Spinal cord (tissue), 10 donors: Measurements from ENCODE around the gene NR6A1. TPM values are rescaled to one million over a fixed set of nuclear protein-coding genes. Genes with fewer than 3 reads are reported as not detected.

Source experiments
- DNase-seq, 6 donors: peaks; one replicate each; pipeline versions ENCODE4 v3.0.0 to v3.0.0-alpha.2; 2013 to 2015; ENCODE audit warnings: low spot score in 6 of 6, low read depth in 4 of 6
- H3K27ac ChIP-seq: one replicate; pipeline ENCODE4 v1.5.1; 2013; ENCODE audit warnings: low read depth, low read length, control low read depth
- H3K27me3 ChIP-seq: one replicate; pipeline ENCODE4 v1.6.1; 2013; ENCODE audit warnings: low read length; ENCODE audit not compliant: control insufficient read depth, insufficient read depth
- H3K36me3 ChIP-seq: one replicate; pipeline ENCODE4 v1.6.1; 2013; ENCODE audit warnings: low read length; ENCODE audit not compliant: control insufficient read depth, insufficient read depth
- H3K4me1 ChIP-seq: one replicate; pipeline ENCODE4 v1.6.1; 2013; ENCODE audit warnings: low read length; ENCODE audit not compliant: control insufficient read depth, insufficient read depth
- H3K4me3 ChIP-seq: one replicate; pipeline ENCODE4 v1.5.1; 2013; ENCODE audit warnings: low read depth, low read length, control low read depth
- H3K9me3 ChIP-seq: one replicate; pipeline ENCODE4 v1.6.1; 2013; ENCODE audit warnings: low read length; ENCODE audit not compliant: control insufficient read depth, insufficient read depth
- WGBS: methylation state at CpG from one replicate; pipeline ENCODE4 v1.1.5; 2013; ENCODE audit warnings: missing lambda C conversion rate; ENCODE audit not compliant: insufficient coverage; 5-methylcytosine and 5-hydroxymethylcytosine counted together
- polyA plus RNA-seq, 2 donors: library from polyadenylated mRNA; unstranded; fragments of 120-200 nt; gene quantifications; one replicate each; pipeline ENCODE4 v1.2.1, GENCODE V29; 2013; ENCODE audit not compliant: insufficient read length in 2 of 2
- total RNA-seq, 2 donors: library from RNA; depleted of rRNA in 1 of 2; stranded (reverse); fragments of 120-200 nt in 1 of 2; fragments of >200 nt in 1 of 2; gene quantifications; one replicate each; pipeline versions ENCODE4 v1.2.3 to v1.2.4, GENCODE V29; 2013 to 2014
- donor health status: healthy.

NR6A1 gene
- total and polyA plus RNA-seq, 4 donors: 2.8 to 5.8 (median 4.0) TPM

DNA sequence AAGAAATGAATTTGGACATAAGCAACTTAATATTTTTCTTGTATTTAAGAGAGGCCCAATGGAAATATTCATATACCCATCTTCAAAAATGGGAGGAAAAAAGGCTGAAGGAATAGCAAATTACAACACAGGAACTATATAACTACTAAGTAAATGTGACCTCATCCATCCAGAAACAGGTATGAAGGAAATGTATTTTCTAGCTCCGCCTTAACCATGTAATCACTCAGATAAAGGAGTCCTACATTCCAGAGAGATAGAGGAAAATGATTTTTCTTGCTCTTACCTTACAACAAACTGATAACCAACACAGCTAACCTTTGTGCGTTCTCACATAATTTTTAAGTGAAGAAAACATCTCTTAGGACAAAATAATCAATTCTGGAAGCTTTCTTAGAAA, 96.5 kb downstream of the NR6A1 start:
- no peak for DNase-seq
- Histone ChIP-seq H3K27ac (no peak overlapping the region), H3K9me3 (no peaks in the 10 kb centered on the region), H3K36me3 (no peaks in the 10 kb centered on the region), H3K4me1 (no peaks in the 10 kb centered on the region), H3K4me3 (no peak overlapping the region), H3K27me3 (no peaks in the 10 kb centered on the region)
- 100% methylated on average over 1 of the region's 2 CpGs for WGBS

GRCh38 chr9:124673063-124673462, 98.0 kb downstream of the NR6A1 start:
- H3K36me3 ChIP-seq: no peaks in the 10 kb centered on the region
- H3K9me3 ChIP-seq: no peaks in the 10 kb centered on the region
- H3K4me1 ChIP-seq: no peaks in the 10 kb centered on the region
- H3K4me3 ChIP-seq: no peak overlapping the region
- DNase-seq: no peak
- no peak overlapping the region for H3K27ac ChIP-seq
- no peaks in the 10 kb centered on the region for H3K27me3 ChIP-seq
- WGBS: 100% methylated on average over 1 of the region's 3 CpGs

- Histone ChIP-seq H3K9me3 (no peaks in the 10 kb centered on the region), H3K27me3 (no peaks in the 10 kb centered on the region), H3K27ac (no peak overlapping the region), H3K4me3 (no peak overlapping the region), H3K4me1 (no peaks in the 10 kb centered on the region), H3K36me3 (no peaks in the 10 kb centered on the region)
- WGBS: no CpG with 5 or more reads among the region's 6 CpGs
- DNase-seq: no peak
Measured at GRCh38 chr9:124671861-124672260, 99.2 kb downstream of the NR6A1 start.

- H3K36me3 ChIP-seq: no peaks in the 10 kb centered on the region
- no peak overlapping the region for H3K27ac ChIP-seq
- H3K4me3 ChIP-seq: no peak overlapping the region
- H3K4me1 ChIP-seq: no peaks in the 10 kb centered on the region
- no peak for DNase-seq
- H3K9me3 ChIP-seq: no peaks in the 10 kb centered on the region
- no peaks in the 10 kb centered on the region for H3K27me3 ChIP-seq
- WGBS: 80% methylated on average over 1 of the region's 5 CpGs
Measured at GRCh38 chr9:124666642-124667041, 104.5 kb downstream of the NR6A1 start.

- Histone ChIP-seq H3K9me3 (no peaks in the 10 kb centered on the region), H3K4me1 (peaks cover 4% of the 10 kb centered on the region), H3K27ac (no peak overlapping the region), H3K27me3 (no peaks in the 10 kb centered on the region), H3K4me3 (no peak overlapping the region), H3K36me3 (no peaks in the 10 kb centered on the region)
- no peak for DNase-seq
- no CpG with 5 or more reads among the region's 5 CpGs for WGBS
Measured at GRCh38 chr9:124665391-124666058, 105.6 kb downstream of the NR6A1 start.

- Histone ChIP-seq H3K27me3 (no peaks in the 10 kb centered on the region), H3K36me3 (no peaks in the 10 kb centered on the region), H3K4me3 (no peak overlapping the region), H3K27ac (no peak overlapping the region), H3K9me3 (no peaks in the 10 kb centered on the region), H3K4me1 (peaks cover 4% of the 10 kb centered on the region)
- WGBS: no CpG with 5 or more reads among the region's 2 CpGs
- DNase-seq: no peak
Measured at GRCh38 chr9:124664143-124664542, 107.0 kb downstream of the NR6A1 start.

DNA sequence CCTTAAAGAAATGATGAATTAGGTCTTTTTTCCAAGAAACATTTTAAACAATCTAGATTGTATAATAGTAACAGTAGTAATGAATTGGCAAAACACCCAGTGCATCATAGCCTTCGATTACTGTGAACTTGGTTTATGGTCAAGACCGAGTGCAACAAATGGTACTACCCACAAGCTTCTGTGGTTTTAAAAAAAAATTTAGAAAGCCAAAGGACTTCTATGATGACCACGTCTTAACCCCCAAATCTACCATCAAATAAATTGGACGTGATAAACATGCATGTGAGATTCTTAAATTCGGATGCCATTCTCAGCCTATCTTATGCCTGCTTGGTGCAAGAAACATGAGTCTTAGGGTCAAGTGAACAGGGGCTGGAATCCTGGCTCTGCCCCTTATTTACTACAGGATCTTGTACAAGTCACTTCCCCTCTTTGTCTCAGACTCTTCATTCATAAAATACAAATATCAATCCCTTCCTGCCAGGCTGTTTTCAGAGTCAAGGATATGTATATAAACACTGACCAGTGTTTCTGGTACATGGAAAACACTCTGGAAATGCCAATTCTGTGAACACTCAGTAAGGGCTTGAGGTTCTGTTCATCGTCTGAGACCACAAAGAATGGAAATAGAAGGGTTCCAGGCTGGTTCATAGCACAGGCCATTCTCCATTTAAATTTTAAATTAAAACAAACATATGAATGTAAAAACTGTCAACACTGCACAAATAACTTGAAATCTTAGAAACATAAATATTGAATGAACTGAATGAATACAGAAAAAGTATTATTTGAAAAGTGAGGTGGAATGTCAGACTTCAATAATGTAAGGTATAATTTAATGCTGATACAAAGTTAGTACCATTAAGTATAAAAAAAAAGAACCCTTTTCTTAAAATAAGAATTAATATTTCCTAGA, 107.8 kb downstream of the NR6A1 start:
- H3K4me1 ChIP-seq: peaks cover 4% of the 10 kb centered on the region
- no peaks in the 10 kb centered on the region for H3K36me3 ChIP-seq
- no peak for DNase-seq
- no peaks in the 10 kb centered on the region for H3K9me3 ChIP-seq
- 85% methylated on average over 2 of the region's 6 CpGs for WGBS
- no peak overlapping the region for H3K27ac ChIP-seq
- H3K27me3 ChIP-seq: no peaks in the 10 kb centered on the region
- no peak overlapping the region for H3K4me3 ChIP-seq

DNA sequence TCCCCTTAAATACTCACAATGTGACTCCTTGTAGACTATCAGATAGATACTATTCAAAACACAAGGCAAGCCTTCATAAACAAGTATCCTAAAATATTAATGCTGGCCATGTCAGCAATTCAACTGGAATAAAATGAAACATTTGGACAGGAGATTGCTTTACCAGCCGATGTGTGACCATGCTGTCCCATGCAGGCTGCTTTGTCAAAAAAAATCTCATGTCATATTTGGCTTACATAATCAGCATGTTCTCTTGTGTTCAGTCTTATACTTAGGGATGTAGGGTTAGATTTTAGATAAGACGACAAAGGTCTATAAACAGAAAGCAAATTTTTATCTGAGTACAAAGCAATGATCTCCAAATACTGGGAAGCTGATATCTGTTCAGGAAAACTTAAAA, 108.5 kb downstream of the NR6A1 start:
- Histone ChIP-seq H3K9me3 (no peaks in the 10 kb centered on the region), H3K4me3 (no peak overlapping the region), H3K36me3 (no peaks in the 10 kb centered on the region), H3K4me1 (peaks cover 4% of the 10 kb centered on the region), H3K27me3 (no peaks in the 10 kb centered on the region), H3K27ac (no peak overlapping the region)
- WGBS: no CpG with 5 or more reads among the region's 2 CpGs
- peak in 1 of 6 donors; percentile 32 for DNase-seq

GRCh38 chr9:124661271-124661670, 109.8 kb downstream of the NR6A1 start:
- Histone ChIP-seq H3K27ac (peak overlapping the region; percentile 98), H3K4me1 (peaks cover 4% of the 10 kb centered on the region), H3K36me3 (no peaks in the 10 kb centered on the region), H3K27me3 (no peaks in the 10 kb centered on the region), H3K4me3 (no peak overlapping the region), H3K9me3 (no peaks in the 10 kb centered on the region)
- DNase-seq: peak in 2 of 6 donors; percentile 39 to 67
- WGBS: 11% methylated on average over 1 of the region's 4 CpGs
